Measurements from ENCODE around the gene FADS6.

FADS6 gene

GRCh38 chr17:74851612-74852236 is 41.7 kb downstream of the FADS6 start:
- no peak for DNase-seq

GRCh38 chr17:74850914-74851313 is 42.5 kb downstream of the FADS6 start:
- DNase-seq, result no peak

GRCh38 chr17:74850310-74850709 is 43.1 kb downstream of the FADS6 start:
- DNase-seq, result no peak

- DNase-seq, result no peak
Observed at GRCh38 chr17:74848656-74849399, 44.6 kb downstream of the FADS6 start.

GRCh38 chr17:74846621-74847020 is 46.8 kb downstream of the FADS6 start:
- DNase-seq, result no peak

- no peak for DNase-seq
Observed at GRCh38 chr17:74843352-74843627, 50.1 kb downstream of the FADS6 start.

- peak; percentile 63 for DNase-seq
Observed at GRCh38 chr17:74842599-74843351, 50.7 kb downstream of the FADS6 start.

- no peak for DNase-seq
Observed at GRCh38 chr17:74842146-74842598, 51.3 kb downstream of the FADS6 start.

- DNase-seq, result no peak
Observed at GRCh38 chr17:74840989-74841666, 52.3 kb downstream of the FADS6 start.

- DNase-seq, result no peak
Observed at GRCh38 chr17:74839990-74840852, 53.2 kb downstream of the FADS6 start.

GRCh38 chr17:74838274-74838673 is 55.2 kb downstream of the FADS6 start:
- no peak for DNase-seq

GRCh38 chr17:74836691-74837467 is 56.6 kb downstream of the FADS6 start:
- no peak for DNase-seq

- no peak for DNase-seq
Observed at GRCh38 chr17:74836191-74836590, 57.2 kb downstream of the FADS6 start.

GRCh38 chr17:74833501-74834377 is 59.7 kb downstream of the FADS6 start:
- peak; percentile 48 for DNase-seq

GRCh38 chr17:74832421-74832820 is 61.0 kb downstream of the FADS6 start:
- DNase-seq, result no peak

GRCh38 chr17:74831444-74832146 is 61.8 kb downstream of the FADS6 start:
- DNase-seq, result no peak

- DNase-seq, result no peak
Observed at GRCh38 chr17:74830861-74831260, 62.6 kb downstream of the FADS6 start.

GRCh38 chr17:74827800-74828199 is 65.6 kb downstream of the FADS6 start:
- DNase-seq, result no peak
